Testis (tissue), 2 donors: ENCODE measurements around the gene PIP5K1B.

Experiments
- POLR2A ChIP-seq: fragments of 450-650 bp; IDR thresholded peaks from one replicate; pipeline ENCODE4 v1.6.1; 2017; ENCODE audit warnings: antibody characterized with exemption, mild to moderate bottlenecking, moderate library complexity
- TF ChIP-seq, protein P1 (sequence below), 3 experiments: fragments of 450-650 bp in 2 of 3; fragments of 200-600 bp in 1 of 3; sonication (generic) in 1 of 3; IDR thresholded peaks; one replicate each; pipeline ENCODE4 v1.5.1; 2016 to 2019; ENCODE audit warnings: antibody characterized with exemption in 3 of 3, mild to moderate bottlenecking in 2 of 3, moderate library complexity in 1 of 3

DNA sequence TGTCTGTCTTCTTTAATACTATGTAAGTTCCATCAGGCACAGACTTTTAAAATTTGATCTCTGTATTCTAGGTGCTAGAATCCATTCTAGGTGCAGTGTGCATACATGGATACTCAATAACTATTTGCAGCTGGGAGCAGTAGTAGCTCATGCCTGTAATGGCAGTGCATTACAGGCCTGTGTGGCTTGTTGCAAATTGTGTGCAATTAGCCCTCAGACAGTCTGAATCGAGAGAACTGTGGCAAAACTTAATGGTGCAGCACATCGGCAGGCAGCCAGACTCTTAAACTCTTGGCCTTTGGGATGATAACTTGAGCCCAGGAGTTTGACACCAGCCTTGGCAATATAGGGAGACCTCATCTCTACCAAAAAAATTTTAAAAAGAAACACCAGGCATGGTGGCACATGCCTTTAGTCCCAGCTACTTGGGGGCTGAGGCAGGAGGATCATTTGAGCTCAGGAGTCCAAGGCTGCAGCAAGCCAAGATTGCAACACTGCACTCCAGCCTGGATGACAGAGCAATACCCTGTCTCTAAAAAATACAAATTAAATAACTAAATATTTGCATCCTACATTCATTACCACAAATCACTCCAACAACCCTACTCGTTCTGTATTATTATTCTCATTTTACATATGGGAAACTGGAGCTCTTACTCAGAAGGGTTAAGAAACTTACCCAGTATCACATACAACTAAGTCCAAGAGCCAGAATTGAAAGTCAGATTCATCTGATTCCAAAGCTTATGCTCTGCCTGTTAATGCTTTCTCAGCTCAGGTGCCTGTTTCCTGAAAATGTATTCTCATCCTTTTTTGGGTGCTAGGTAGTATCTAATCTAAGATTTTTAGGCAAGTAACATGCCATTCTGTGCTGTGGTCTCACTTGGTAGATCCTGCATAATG lies 278.7 kb downstream of the PIP5K1B start:
- TF ChIP-seq, protein P1, sequence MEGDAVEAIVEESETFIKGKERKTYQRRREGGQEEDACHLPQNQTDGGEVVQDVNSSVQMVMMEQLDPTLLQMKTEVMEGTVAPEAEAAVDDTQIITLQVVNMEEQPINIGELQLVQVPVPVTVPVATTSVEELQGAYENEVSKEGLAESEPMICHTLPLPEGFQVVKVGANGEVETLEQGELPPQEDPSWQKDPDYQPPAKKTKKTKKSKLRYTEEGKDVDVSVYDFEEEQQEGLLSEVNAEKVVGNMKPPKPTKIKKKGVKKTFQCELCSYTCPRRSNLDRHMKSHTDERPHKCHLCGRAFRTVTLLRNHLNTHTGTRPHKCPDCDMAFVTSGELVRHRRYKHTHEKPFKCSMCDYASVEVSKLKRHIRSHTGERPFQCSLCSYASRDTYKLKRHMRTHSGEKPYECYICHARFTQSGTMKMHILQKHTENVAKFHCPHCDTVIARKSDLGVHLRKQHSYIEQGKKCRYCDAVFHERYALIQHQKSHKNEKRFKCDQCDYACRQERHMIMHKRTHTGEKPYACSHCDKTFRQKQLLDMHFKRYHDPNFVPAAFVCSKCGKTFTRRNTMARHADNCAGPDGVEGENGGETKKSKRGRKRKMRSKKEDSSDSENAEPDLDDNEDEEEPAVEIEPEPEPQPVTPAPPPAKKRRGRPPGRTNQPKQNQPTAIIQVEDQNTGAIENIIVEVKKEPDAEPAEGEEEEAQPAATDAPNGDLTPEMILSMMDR (IDR thresholded peaks at IDR 0.05), result no peak
- no peak for TF ChIP-seq POLR2A
